Fibroblast of mammary gland (primary cell): ENCODE measurements around the gene PNLIP.

Experiments
- DNase-seq: peaks from one replicate; pipeline ENCODE4 v3.0.0-alpha.2; 2010; ENCODE audit warnings: low read depth
- H3K4me3 ChIP-seq: 2 replicates; pipeline ENCODE4 v1.5.1; 2011; ENCODE audit warnings: low read depth, mild to moderate bottlenecking, low read length, moderate library complexity; ENCODE audit not compliant: control insufficient read depth
- TF ChIP-seq, protein P1 (sequence below): conservative IDR thresholded peaks from 2 replicates; pipeline ENCODE4 v1.5.1; 2011; ENCODE audit warnings: low read depth, low read length, inconsistent platforms; ENCODE audit not compliant: control insufficient read depth, insufficient read depth

The PNLIP gene

DNA sequence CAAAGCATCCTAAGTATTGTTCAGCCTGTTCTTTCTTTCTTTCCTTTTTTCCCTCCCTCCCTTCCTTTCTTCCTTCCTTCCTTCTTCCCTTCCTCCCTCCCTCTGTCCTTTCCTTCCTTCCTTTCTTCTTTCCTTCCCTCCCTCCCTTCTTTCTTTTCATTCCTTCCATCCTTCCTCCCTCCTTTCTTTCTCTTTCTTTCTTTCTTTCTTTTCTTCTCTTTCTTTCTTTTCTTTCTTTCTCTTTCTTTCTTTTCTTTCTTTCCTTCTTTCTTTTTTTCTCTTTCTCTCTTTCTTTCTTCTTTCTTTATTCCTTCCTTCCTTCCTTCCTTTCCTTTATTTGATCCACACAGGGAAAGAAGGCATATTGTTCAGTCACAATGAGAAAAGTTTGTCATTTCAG is 21.2 kb downstream of the PNLIP start:
- no peak overlapping the region for H3K4me3 ChIP-seq
- no peak for DNase-seq

DNA sequence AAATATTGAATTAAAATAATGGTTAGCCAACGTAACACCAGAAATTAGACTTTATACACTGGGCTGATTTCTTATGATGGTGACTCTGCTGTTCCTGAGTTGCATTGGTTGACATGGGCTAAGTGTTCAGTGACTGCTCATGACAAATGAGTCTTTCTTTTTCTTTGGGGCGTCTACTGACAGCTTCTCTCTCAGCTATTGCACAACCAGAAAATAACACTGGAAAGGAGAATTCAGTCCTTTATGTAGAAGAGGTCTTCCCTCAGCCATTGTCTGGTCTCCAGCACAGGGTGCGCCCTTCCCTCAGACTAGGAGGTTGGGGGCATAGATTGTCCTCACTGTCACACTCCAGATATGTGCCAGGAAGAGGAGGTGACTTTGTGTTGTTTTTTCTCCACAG is 21.6 kb downstream of the PNLIP start:
- TF ChIP-seq, protein P1, sequence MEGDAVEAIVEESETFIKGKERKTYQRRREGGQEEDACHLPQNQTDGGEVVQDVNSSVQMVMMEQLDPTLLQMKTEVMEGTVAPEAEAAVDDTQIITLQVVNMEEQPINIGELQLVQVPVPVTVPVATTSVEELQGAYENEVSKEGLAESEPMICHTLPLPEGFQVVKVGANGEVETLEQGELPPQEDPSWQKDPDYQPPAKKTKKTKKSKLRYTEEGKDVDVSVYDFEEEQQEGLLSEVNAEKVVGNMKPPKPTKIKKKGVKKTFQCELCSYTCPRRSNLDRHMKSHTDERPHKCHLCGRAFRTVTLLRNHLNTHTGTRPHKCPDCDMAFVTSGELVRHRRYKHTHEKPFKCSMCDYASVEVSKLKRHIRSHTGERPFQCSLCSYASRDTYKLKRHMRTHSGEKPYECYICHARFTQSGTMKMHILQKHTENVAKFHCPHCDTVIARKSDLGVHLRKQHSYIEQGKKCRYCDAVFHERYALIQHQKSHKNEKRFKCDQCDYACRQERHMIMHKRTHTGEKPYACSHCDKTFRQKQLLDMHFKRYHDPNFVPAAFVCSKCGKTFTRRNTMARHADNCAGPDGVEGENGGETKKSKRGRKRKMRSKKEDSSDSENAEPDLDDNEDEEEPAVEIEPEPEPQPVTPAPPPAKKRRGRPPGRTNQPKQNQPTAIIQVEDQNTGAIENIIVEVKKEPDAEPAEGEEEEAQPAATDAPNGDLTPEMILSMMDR: no peak
- H3K4me3 ChIP-seq: no peak overlapping the region

More for the DNA sequence above, 21.2 kb downstream of the PNLIP start:
- TF ChIP-seq, protein P1: no peak

DNA sequence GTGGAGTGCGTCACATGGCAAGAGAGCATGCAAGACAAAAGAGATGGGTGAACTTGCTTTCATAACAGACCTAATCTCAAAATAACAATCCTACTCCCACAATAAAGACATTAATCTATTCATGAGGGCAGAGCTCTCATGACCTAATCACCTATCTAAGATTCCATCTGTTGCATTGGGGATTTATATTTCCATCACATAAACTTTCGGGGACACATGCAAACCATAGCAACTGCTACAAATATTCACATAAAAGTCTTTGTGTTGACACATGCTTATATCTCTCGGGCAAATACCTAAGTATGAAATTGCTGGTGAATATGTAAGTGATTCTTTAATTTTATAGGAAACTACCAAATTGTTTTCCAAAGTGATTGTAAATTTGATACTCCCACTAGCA is 29.1 kb downstream of the PNLIP start:
- TF ChIP-seq, protein P1: no peak
- no peak overlapping the region for H3K4me3 ChIP-seq

More for the DNA sequence above, 21.6 kb downstream of the PNLIP start:
- DNase-seq: no peak

DNA sequence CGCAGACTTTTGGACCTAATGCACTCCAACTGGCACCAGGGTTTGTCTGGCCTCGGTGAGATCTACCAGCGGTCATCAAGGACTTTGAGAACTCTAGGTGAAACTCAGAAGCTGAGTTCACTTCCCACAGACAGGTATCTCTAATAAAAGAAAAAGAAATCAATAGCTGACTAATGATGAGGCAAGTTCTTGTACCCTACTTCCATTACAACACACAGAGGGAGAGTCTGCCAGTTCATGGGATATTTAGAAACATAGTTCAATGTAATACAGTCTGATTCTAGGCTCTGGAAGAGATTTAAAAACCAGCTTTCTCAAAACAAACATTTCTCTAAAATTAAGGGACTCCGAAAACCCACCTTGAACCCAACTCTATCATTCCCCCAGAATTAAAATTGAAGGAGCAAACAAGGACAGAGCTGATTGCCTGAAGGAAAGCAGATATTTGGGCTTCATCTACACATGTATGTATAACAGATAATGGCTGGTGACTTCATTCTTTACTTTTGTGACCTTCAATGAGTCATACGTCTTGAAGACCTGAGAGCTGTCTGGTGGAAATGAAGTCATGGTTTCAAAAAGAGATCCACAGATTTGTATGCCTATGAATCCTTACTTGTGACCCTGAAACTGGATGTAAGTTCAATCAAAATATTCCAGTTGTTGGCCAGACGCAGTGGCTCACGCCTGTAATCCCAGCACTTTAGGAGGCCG is 42.3 kb downstream of the PNLIP start:
- H3K4me3 ChIP-seq: no peak overlapping the region
- DNase-seq: no peak
- TF ChIP-seq, protein P1: no peak

More for the DNA sequence above, 29.1 kb downstream of the PNLIP start:
- DNase-seq: no peak

DNA sequence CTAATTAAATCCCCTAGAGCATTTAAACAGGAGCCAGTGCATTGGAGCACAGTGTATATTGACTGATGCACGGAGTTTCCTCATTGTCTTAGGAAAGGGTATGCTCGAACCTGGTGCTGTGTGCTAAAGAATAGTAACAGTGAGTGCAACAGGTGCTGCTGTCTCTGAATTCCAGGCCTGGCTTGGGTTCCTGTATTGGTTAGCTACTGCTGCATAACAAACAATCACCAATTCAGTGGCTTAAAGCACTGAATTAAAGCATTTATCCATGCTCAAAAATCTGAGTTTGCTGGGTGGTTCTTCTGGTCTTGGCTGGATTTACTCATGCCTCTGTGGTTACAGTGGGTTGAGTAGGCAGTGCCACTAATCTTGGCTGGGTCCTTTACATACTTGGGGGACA is 43.3 kb downstream of the PNLIP start:
- no peak for DNase-seq
- TF ChIP-seq, protein P1: no peak
- no peak overlapping the region for H3K4me3 ChIP-seq

DNA sequence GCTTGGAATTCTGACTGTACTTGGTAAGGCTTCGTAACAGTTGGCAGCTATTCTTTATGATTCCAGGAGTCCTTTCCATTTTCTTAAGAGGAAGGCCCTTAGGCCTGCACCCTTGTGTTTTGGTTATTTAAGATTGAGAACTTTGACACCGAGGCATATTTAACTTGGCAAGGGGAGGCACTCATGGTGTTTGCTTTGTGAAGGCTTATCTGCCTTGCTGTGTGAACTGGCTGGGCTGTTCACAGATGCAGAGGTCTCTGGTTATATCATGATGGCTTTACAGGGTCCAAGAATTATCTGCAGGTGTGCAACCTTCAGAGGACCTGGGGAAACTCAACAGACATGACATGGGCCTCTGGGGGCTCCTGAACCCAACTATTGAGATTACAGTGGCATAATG is 44.2 kb downstream of the PNLIP start:
- TF ChIP-seq, protein P1: no peak
- H3K4me3 ChIP-seq: no peak overlapping the region
- no peak for DNase-seq
